HFFc6 (cell line): ENCODE measurements around the gene NNT. TPM values are rescaled to one million over a fixed set of nuclear protein-coding genes. Genes with fewer than 3 reads are reported as not detected.
"Not testable (repeated sequence)": the region's sequence is repeated elsewhere in the genome, so short reads cannot be mapped to it uniquely, and the experiment has no call there.

Experiments used
- DNase-seq: peaks from one replicate; pipeline ENCODE4 v3.0.0-alpha.2; 2018
- H3K27ac Mint-ChIP-seq: 2 replicates; pipeline ENCODE4 v1.8.0; 2020; ENCODE audit warnings: mild to moderate bottlenecking, mixed read lengths
- H3K27me3 Mint-ChIP-seq: 2 replicates; pipeline ENCODE4 v1.8.0; 2021; ENCODE audit warnings: mild to moderate bottlenecking, moderate library complexity, mixed read lengths; ENCODE audit not compliant: insufficient read depth
- H3K36me3 Mint-ChIP-seq: 2 replicates; pipeline ENCODE4 v1.8.0; 2021; ENCODE audit warnings: low read depth, mixed read lengths
- H3K4me1 Mint-ChIP-seq: 2 replicates; pipeline ENCODE4 v1.8.0; 2020; ENCODE audit warnings: low read depth, mixed read lengths
- H3K4me3 Mint-ChIP-seq: 2 replicates; pipeline ENCODE4 v1.8.0; 2020; ENCODE audit warnings: mild to moderate bottlenecking, moderate library complexity, mixed read lengths
- H3K9me3 Mint-ChIP-seq: 2 replicates; pipeline ENCODE4 v1.8.0; 2020; ENCODE audit warnings: mild to moderate bottlenecking, mixed read lengths
- CTCF ChIP-seq: fragments of 200-600 bp; sonication (generic); IDR thresholded peaks from 2 replicates; pipeline ENCODE4 v1.5.0; 2021; ENCODE audit warnings: antibody characterized with exemption, mild to moderate bottlenecking
- total RNA-seq, 6 experiments: library from RNA; stranded (reverse); fragmentation: NEBNext Ultra II Directional; extraction: Animal tissue kit (Norgen Biotek cat#: 25700); gene quantifications; 2 replicates in 1 of 6; 3 replicates in 5 of 6; pipeline ENCODE4 v1.2.3, GENCODE V29; 2021

The NNT gene
- total RNA-seq, 6 experiments from 2014 or later: 52.9 to 64.0 (median 59.6) TPM

GRCh38 chr5:43701227-43701626 is 98.2 kb downstream of the NNT start:
- H3K27ac Mint-ChIP-seq: no peak overlapping the region
- H3K36me3 Mint-ChIP-seq: peaks cover 16% of the 10 kb centered on the region; the same call in 1 of the 2 replicates
- no peaks in the 10 kb centered on the region for H3K27me3 Mint-ChIP-seq
- H3K9me3 Mint-ChIP-seq: no peaks in the 10 kb centered on the region
- no peak for DNase-seq
- H3K4me1 Mint-ChIP-seq: peaks cover 5% of the 10 kb centered on the region; the same call in 1 of the 2 replicates
- no peak overlapping the region for H3K4me3 Mint-ChIP-seq
- TF ChIP-seq CTCF: no peak

GRCh38 chr5:43702293-43702692 is 99.3 kb downstream of the NNT start:
- H3K27ac Mint-ChIP-seq: no peak overlapping the region
- no peak overlapping the region for H3K4me3 Mint-ChIP-seq
- TF ChIP-seq CTCF: no peak
- no peaks in the 10 kb centered on the region for H3K27me3 Mint-ChIP-seq
- peaks cover 16% of the 10 kb centered on the region; the same call in 1 of the 2 replicates for H3K36me3 Mint-ChIP-seq
- H3K4me1 Mint-ChIP-seq: peaks cover 5% of the 10 kb centered on the region; the same call in 1 of the 2 replicates
- no peak for DNase-seq
- H3K9me3 Mint-ChIP-seq: no peaks in the 10 kb centered on the region

- H3K4me1 Mint-ChIP-seq: peaks cover 5% of the 10 kb centered on the region; the same call in 1 of the 2 replicates
- DNase-seq: no peak
These were observed 99.8 kb downstream of the NNT start for GRCh38 chr5:43702815-43703214.

GRCh38 chr5:43704243-43704642 is 101.3 kb downstream of the NNT start:
- no peak overlapping the region for H3K4me3 Mint-ChIP-seq
- no peak for TF ChIP-seq CTCF
- DNase-seq: no peak
- H3K4me1 Mint-ChIP-seq: peaks cover 5% of the 10 kb centered on the region; the same call in 1 of the 2 replicates
- H3K36me3 Mint-ChIP-seq: peaks cover 16% of the 10 kb centered on the region; the same call in 1 of the 2 replicates
- H3K27ac Mint-ChIP-seq: no peak overlapping the region
- H3K27me3 Mint-ChIP-seq: no peaks in the 10 kb centered on the region
- H3K9me3 Mint-ChIP-seq: no peaks in the 10 kb centered on the region

More at GRCh38 chr5:43702815-43703214, 99.8 kb downstream of the NNT start:
- Mint-ChIP-seq H3K27me3 (no peaks in the 10 kb centered on the region), H3K4me3 (no peak overlapping the region), H3K9me3 (no peaks in the 10 kb centered on the region), H3K36me3 (peaks cover 16% of the 10 kb centered on the region; the same call in 1 of the 2 replicates), H3K27ac (no peak overlapping the region)
- TF ChIP-seq CTCF: no peak

GRCh38 chr5:43706576-43706975 is 103.6 kb downstream of the NNT start:
- Mint-ChIP-seq H3K4me1 (peaks cover 11% of the 10 kb centered on the region), H3K36me3 (peaks cover 11% of the 10 kb centered on the region; the same call in 1 of the 2 replicates)
- H3K27ac Mint-ChIP-seq, H3K4me3 Mint-ChIP-seq, H3K27me3 Mint-ChIP-seq, DNase-seq, H3K9me3 Mint-ChIP-seq: not testable (repeated sequence)

- no peak overlapping the region for H3K27ac Mint-ChIP-seq
- H3K9me3 Mint-ChIP-seq: no peaks in the 10 kb centered on the region
- no peak for TF ChIP-seq CTCF
- peaks cover 2% of the 10 kb centered on the region; the same call in 1 of the 2 replicates for H3K27me3 Mint-ChIP-seq
- H3K4me3 Mint-ChIP-seq: no peak overlapping the region
- H3K4me1 Mint-ChIP-seq: peaks cover 10% of the 10 kb centered on the region
- DNase-seq: no peak
- no peaks in the 10 kb centered on the region for H3K36me3 Mint-ChIP-seq
These were observed 108.5 kb downstream of the NNT start for GRCh38 chr5:43711496-43711895.
